GM19324 (cell line): Measurements from ENCODE around the gene FAM83G.

Source experiments
- ATAC-seq: cut with Tn5 transposase; IDR thresholded peaks from one replicate; pipeline ENCODE4 v1.9.1; 2021; ENCODE audit warnings: mild to moderate bottlenecking, moderate library complexity; ENCODE audit not compliant: unreplicated experiment, low FRiP score

FAM83G gene

GRCh38 chr17:19010729-19011505 is 6.4 kb upstream of the FAM83G start:
- no peak for ATAC-seq

- ATAC-seq: no peak
These were observed 5.4 kb upstream of the FAM83G start for GRCh38 chr17:19009970-19010369.

GRCh38 chr17:19006698-19007097 is 2.1 kb upstream of the FAM83G start:
- ATAC-seq: no peak

- no peak for ATAC-seq
These were observed 1.3 kb upstream of the FAM83G start for GRCh38 chr17:19005789-19006430.

GRCh38 chr17:19005137-19005773 is 691 bp upstream of the FAM83G start:
- ATAC-seq: no peak

- no peak for ATAC-seq
These were observed 782 bp downstream of the FAM83G start for GRCh38 chr17:19003543-19004420.

- ATAC-seq: no peak
These were observed 1.6 kb downstream of the FAM83G start for GRCh38 chr17:19002805-19003542.

GRCh38 chr17:19001907-19002590 is 2.5 kb downstream of the FAM83G start:
- ATAC-seq: no peak

GRCh38 chr17:19000531-19001325 is 3.8 kb downstream of the FAM83G start:
- no peak for ATAC-seq

GRCh38 chr17:18999911-19000310 is 4.7 kb downstream of the FAM83G start:
- no peak for ATAC-seq

- ATAC-seq: no peak
These were observed 5.2 kb downstream of the FAM83G start for GRCh38 chr17:18999394-18999793.

- ATAC-seq: no peak
These were observed 6.8 kb downstream of the FAM83G start for GRCh38 chr17:18997650-18998196.

- no peak for ATAC-seq
These were observed 8.1 kb downstream of the FAM83G start for GRCh38 chr17:18996458-18996857.

- no peak for ATAC-seq
These were observed 9.3 kb downstream of the FAM83G start for GRCh38 chr17:18995220-18995619.

GRCh38 chr17:18994631-18995030 is 9.9 kb downstream of the FAM83G start:
- ATAC-seq: no peak

GRCh38 chr17:18993905-18994526 is 10.5 kb downstream of the FAM83G start:
- no peak for ATAC-seq

GRCh38 chr17:18992454-18993130 is 12.0 kb downstream of the FAM83G start:
- peak; percentile 52 for ATAC-seq
